ENCODE measurements around the gene CKS2. TPM values are rescaled to one million over a fixed set of nuclear protein-coding genes. Genes with fewer than 3 reads are reported as not detected.

The CKS2 gene
- total and polyA plus RNA-seq, 2 donors from 2014 or later: 7.0 to 72.8 TPM

DNA sequence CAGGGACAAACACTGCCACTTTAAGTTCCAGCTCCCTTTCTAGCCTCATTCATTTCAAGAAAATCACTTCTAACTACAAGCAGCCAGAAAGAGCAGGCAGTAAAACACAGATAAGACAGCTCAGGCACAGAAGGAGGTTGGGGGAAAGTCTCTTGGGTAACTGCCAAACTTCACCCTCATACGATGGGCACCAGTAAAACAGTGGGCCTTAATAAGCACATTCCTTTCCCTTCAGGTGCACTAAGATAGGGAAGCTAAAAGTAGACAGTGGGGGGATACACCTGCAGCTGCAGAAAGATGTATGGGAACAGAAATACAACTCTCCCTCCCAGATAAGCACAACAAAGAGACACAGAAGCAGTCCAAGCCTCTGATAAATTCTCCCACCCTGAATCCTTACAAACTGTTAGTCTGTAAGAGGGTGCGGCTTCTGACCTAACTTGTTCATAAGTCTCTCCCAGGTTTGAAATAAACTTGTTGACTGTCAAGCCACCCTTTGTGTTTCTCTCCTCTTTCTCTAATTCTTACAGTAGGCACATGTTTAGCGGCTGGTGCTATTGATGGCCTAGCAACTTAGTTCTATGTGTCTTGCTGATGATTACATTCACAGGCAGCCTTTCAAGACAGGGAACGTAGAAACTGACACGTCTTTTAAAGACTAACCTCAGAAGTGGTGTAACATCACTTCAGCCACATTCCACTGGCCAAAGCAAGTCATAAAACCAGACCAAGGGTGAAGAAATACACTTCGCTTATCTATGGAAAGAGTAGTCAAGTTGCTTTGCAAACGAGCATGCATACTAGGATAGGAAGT lies 6.8 kb upstream of the CKS2 start:
- FAIRE-seq (no peak), DNase-seq (no peak)
- Histone ChIP-seq H3K27me3 (ENCODE audit: control insufficient read depth, insufficient read depth, low read length) (no peaks in the 10 kb centered on the region), H3K4me1 (ENCODE audit: control insufficient read depth in 2 of 3, insufficient read depth in 2 of 3, low read depth in 1 of 3, low read length in 3 of 3) (no peaks in the 10 kb centered on the region), H3K27ac (ENCODE audit: low read depth in 2 of 2, low read length in 2 of 2) (no peak overlapping the region), H3K36me3 (ENCODE audit: control insufficient read depth in 2 of 3, insufficient read depth in 3 of 3, low read length in 3 of 3) (no peaks in the 10 kb centered on the region), H3K9ac (ENCODE audit: low read length in 3 of 3) (no peak overlapping the region), H3K4me3 (ENCODE audit: low read length in 3 of 3) (no peak overlapping the region), H3K9me3 (ENCODE audit: control insufficient read depth in 2 of 3, insufficient read depth in 1 of 3, low read length in 3 of 3) (no peaks in the 10 kb centered on the region)
- TF ChIP-seq, protein P1, sequence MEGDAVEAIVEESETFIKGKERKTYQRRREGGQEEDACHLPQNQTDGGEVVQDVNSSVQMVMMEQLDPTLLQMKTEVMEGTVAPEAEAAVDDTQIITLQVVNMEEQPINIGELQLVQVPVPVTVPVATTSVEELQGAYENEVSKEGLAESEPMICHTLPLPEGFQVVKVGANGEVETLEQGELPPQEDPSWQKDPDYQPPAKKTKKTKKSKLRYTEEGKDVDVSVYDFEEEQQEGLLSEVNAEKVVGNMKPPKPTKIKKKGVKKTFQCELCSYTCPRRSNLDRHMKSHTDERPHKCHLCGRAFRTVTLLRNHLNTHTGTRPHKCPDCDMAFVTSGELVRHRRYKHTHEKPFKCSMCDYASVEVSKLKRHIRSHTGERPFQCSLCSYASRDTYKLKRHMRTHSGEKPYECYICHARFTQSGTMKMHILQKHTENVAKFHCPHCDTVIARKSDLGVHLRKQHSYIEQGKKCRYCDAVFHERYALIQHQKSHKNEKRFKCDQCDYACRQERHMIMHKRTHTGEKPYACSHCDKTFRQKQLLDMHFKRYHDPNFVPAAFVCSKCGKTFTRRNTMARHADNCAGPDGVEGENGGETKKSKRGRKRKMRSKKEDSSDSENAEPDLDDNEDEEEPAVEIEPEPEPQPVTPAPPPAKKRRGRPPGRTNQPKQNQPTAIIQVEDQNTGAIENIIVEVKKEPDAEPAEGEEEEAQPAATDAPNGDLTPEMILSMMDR (IDR thresholded peaks at IDR 0.05; ENCODE audit: borderline replicate concordance, extremely low read depth, insufficient read depth): no peak
- intact Hi-C loops (cut with DNase I): no loop called here

- no peak for DNase-seq
- intact Hi-C loops (cut with DNase I): no loop called here
- H3K9ac ChIP-seq (ENCODE audit: low read length in 3 of 3): no peak overlapping the region
- TF ChIP-seq, protein P1 (IDR thresholded peaks at IDR 0.05; ENCODE audit: borderline replicate concordance, extremely low read depth, insufficient read depth): no peak
- H3K4me1 ChIP-seq (ENCODE audit: control insufficient read depth in 2 of 3, insufficient read depth in 2 of 3, low read depth in 1 of 3, low read length in 3 of 3): peaks cover 0 to 3% (median 2%) of the 10 kb centered on the region in 3 donors
- no peak for FAIRE-seq
- H3K27ac ChIP-seq (ENCODE audit: low read depth in 2 of 2, low read length in 2 of 2): no peak overlapping the region
- H3K4me3 ChIP-seq (ENCODE audit: low read length in 3 of 3): no peak overlapping the region
- no peaks in the 10 kb centered on the region for H3K36me3 ChIP-seq (ENCODE audit: control insufficient read depth in 2 of 3, insufficient read depth in 3 of 3, low read length in 3 of 3)
- no peaks in the 10 kb centered on the region for H3K27me3 ChIP-seq (ENCODE audit: control insufficient read depth, insufficient read depth, low read length)
- H3K9me3 ChIP-seq (ENCODE audit: control insufficient read depth in 2 of 3, insufficient read depth in 1 of 3, low read length in 3 of 3): no peaks in the 10 kb centered on the region
Observed at GRCh38 chr9:89304834-89305188, 6.2 kb upstream of the CKS2 start.

DNA sequence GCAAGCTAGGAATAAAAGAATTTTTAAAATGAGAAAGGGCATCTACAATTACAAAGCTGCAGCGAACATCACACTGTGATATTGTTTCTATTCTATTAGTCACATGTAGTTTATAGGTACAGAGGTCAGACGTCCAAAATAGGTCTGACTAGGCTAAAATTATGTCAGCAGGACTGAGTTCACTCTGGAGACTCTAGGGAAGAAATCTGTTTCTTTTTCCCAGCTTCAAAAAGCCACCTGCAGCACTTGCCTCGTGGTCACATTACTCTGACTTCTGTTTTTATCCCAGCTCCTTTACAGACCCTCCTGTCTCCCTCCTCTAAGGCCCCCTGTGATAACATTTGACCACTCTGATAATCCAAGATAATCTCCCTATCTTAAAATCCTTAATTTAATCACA lies 5.1 kb upstream of the CKS2 start:
- Histone ChIP-seq H3K4me3 (ENCODE audit: low read length in 3 of 3) (no peak overlapping the region), H3K9ac (ENCODE audit: low read length in 3 of 3) (no peak overlapping the region), H3K4me1 (ENCODE audit: control insufficient read depth in 2 of 3, insufficient read depth in 2 of 3, low read depth in 1 of 3, low read length in 3 of 3) (peaks cover 0 to 4% (median 2%) of the 10 kb centered on the region in 3 donors), H3K27ac (ENCODE audit: low read depth in 2 of 2, low read length in 2 of 2) (no peak overlapping the region), H3K9me3 (ENCODE audit: control insufficient read depth in 2 of 3, insufficient read depth in 1 of 3, low read length in 3 of 3) (no peaks in the 10 kb centered on the region), H3K27me3 (ENCODE audit: control insufficient read depth, insufficient read depth, low read length) (no peaks in the 10 kb centered on the region), H3K36me3 (ENCODE audit: control insufficient read depth in 2 of 3, insufficient read depth in 3 of 3, low read length in 3 of 3) (no peaks in the 10 kb centered on the region)
- intact Hi-C loops (cut with DNase I): no loop called here
- FAIRE-seq: no peak
- no peak for DNase-seq
- TF ChIP-seq, protein P1 (IDR thresholded peaks at IDR 0.05; ENCODE audit: borderline replicate concordance, extremely low read depth, insufficient read depth): no peak

Measured in kidney (tissue), 14 donors.